Measurements from ENCODE around the gene LEUTX. TPM values are rescaled to one million over a fixed set of nuclear protein-coding genes. Genes with fewer than 3 reads are reported as not detected.

Gene LEUTX
- total and polyA plus RNA-seq, 7 experiments from 2014 or later = not detected

DNA sequence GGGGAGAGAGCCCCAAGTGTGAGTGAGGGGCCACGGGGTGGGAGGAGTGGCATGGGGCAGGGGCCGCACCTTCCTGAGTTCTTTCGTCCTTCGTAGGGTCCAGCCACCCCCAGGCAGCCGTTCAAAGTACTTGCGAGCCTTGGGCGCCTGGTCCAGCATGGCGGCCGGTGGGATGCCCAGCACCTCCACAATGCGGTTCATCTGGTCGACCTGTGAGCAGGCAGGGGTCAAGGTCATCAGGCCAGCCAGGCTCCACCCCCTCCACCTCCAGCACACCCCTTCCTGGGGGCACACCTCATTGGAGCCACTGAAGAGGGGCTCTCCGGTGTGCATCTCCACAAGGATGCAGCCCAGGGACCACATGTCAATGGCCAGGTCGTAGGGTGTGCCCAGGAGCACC, 48.6 kb downstream of the LEUTX start:
- peaks cover 5 to 32% (median 13%) of the 10 kb centered on the region in 5 donors for H3K36me3 Mint-ChIP-seq
- Histone ChIP-seq H3K4me3 (ENCODE audit: low read length) (no peak overlapping the region), H3K4me1 (ENCODE audit: control insufficient read depth in 2 of 2, insufficient read depth in 2 of 2, low read length in 2 of 2) (peaks cover 17 to 24% of the 10 kb centered on the region in 2 donors), H3K27ac (ENCODE audit: low read depth, low read length) (no peak overlapping the region), H3K9me3 (ENCODE audit: control insufficient read depth in 2 of 3, low read length in 3 of 3) (no peaks in the 10 kb centered on the region), H3K36me3 (ENCODE audit: control insufficient read depth in 2 of 3, insufficient read depth in 3 of 3, low read length in 3 of 3) (peaks cover 0 to 46% (median 8%) of the 10 kb centered on the region in 3 experiments), H3K27me3 (ENCODE audit: control insufficient read depth in 2 of 2, insufficient read depth in 2 of 2, low read length in 2 of 2) (no peaks in the 10 kb centered on the region)
- intact Hi-C loops (cut with micrococcal nuclease) = no loop called here
- peaks cover 0 to 3% (median 0%) of the 10 kb centered on the region in 11 donors for H3K9me3 Mint-ChIP-seq
- H3K4me1 Mint-ChIP-seq = peaks cover 6 to 25% (median 16%) of the 10 kb centered on the region in 7 donors
- ChIA-PET CTCF (no interaction called here), POLR2A (no interaction called here)
- H3K4me3 Mint-ChIP-seq = no peak overlapping the region
- H3K27ac Mint-ChIP-seq = no peak overlapping the region
- no peak for DNase-seq
- no peak for ATAC-seq
- no peaks in the 10 kb centered on the region for H3K27me3 Mint-ChIP-seq

DNA sequence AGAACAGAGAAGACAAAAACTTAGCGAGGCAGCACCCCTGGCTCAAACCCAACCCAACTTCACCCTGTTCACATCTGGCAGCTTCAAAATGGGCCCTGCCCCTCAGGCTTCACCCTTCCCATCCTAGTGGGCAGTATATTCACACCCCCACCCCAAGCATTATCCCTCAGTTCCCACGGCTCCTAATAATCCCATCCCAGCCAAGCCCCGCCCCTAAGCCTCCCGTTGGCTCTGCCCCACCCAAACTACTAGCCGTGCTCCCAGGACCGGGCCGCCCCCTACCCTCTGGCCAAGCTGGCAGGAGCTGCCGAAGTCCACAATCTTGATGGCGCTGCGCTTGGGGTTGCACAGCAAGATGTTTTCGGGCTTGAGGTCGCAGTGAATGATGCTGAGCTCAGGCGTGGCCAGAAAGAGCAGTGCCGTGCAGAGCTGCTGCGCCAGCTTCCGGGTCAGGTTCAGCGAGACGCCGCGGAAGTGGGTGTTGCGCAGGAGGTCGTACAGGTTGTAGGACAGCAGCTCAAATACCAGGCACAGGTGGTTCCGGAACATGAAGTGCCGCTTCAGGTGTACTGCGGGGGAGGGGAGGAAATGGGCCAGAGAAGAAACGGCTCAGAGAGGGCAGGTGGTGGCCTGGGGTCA, 49.5 kb downstream of the LEUTX start:
- peaks cover 0 to 46% (median 8%) of the 10 kb centered on the region in 3 experiments for H3K36me3 ChIP-seq (ENCODE audit: control insufficient read depth in 2 of 3, insufficient read depth in 3 of 3, low read length in 3 of 3)
- peak overlapping the region in 3 of 9 donors; percentile 3 to 71 (median 36) for H3K27ac Mint-ChIP-seq

GRCh38 chr19:39828654-39829032, 50.0 kb downstream of the LEUTX start:
- Histone ChIP-seq H3K4me1 (ENCODE audit: control insufficient read depth in 2 of 2, insufficient read depth in 2 of 2, low read length in 2 of 2) (peaks cover 20 to 31% of the 10 kb centered on the region in 2 donors), H3K27ac (ENCODE audit: low read depth, low read length) (no peak overlapping the region), H3K36me3 (ENCODE audit: control insufficient read depth in 2 of 3, insufficient read depth in 3 of 3, low read length in 3 of 3) (peaks cover 0 to 47% (median 8%) of the 10 kb centered on the region in 3 experiments), H3K9me3 (ENCODE audit: control insufficient read depth in 2 of 3, low read length in 3 of 3) (no peaks in the 10 kb centered on the region), H3K27me3 (ENCODE audit: control insufficient read depth in 2 of 2, insufficient read depth in 2 of 2, low read length in 2 of 2) (no peaks in the 10 kb centered on the region), H3K4me3 (ENCODE audit: low read length) (no peak overlapping the region)
- ATAC-seq (no peak), DNase-seq (no peak)
- ChIA-PET POLR2A (no interaction called here), CTCF (no interaction called here)
- Mint-ChIP-seq H3K27ac (peak overlapping the region in 5 of 9 donors; percentile 3 to 71 (median 48)), H3K9me3 (peaks cover 0 to 3% (median 0%) of the 10 kb centered on the region in 11 donors), H3K4me1 (peaks cover 13 to 33% (median 24%) of the 10 kb centered on the region in 7 donors), H3K36me3 (peaks cover 5 to 32% (median 13%) of the 10 kb centered on the region in 5 donors), H3K27me3 (no peaks in the 10 kb centered on the region), H3K4me3 (peak overlapping the region in 1 of 10 donors; percentile 43)
- intact Hi-C loops (cut with micrococcal nuclease) = no loop called here

More for the DNA sequence above, 49.5 kb downstream of the LEUTX start:
- no peak overlapping the region for H3K4me3 ChIP-seq (ENCODE audit: low read length)
- H3K9me3 ChIP-seq (ENCODE audit: control insufficient read depth in 2 of 3, low read length in 3 of 3) = no peaks in the 10 kb centered on the region
- ChIA-PET POLR2A (no interaction called here), CTCF (no interaction called here)
- H3K4me1 ChIP-seq (ENCODE audit: control insufficient read depth in 2 of 2, insufficient read depth in 2 of 2, low read length in 2 of 2) = peaks cover 25 to 32% of the 10 kb centered on the region in 2 donors
- H3K4me1 Mint-ChIP-seq = peaks cover 13 to 33% (median 24%) of the 10 kb centered on the region in 7 donors
- no peak overlapping the region for H3K27ac ChIP-seq (ENCODE audit: low read depth, low read length)
- no peak for ATAC-seq
- intact Hi-C loops (cut with micrococcal nuclease) = no loop called here
- H3K36me3 Mint-ChIP-seq = peaks cover 5 to 32% (median 13%) of the 10 kb centered on the region in 5 donors
- no peaks in the 10 kb centered on the region for H3K27me3 ChIP-seq (ENCODE audit: control insufficient read depth in 2 of 2, insufficient read depth in 2 of 2, low read length in 2 of 2)
- H3K9me3 Mint-ChIP-seq = peaks cover 0 to 3% (median 0%) of the 10 kb centered on the region in 11 donors
- DNase-seq = no peak
- no peaks in the 10 kb centered on the region for H3K27me3 Mint-ChIP-seq
- H3K4me3 Mint-ChIP-seq = peak overlapping the region in 1 of 10 donors; percentile 43

GRCh38 chr19:39829702-39830275, 51.1 kb downstream of the LEUTX start:
- no peak for DNase-seq
- CTCF ChIA-PET = interaction anchor here (0.6 kb wide), 1 partner anchor 1080 kb away, joined by 6 read pairs; no protein-coding TSS in a partner anchor
- Histone ChIP-seq H3K4me1 (ENCODE audit: control insufficient read depth in 2 of 2, insufficient read depth in 2 of 2, low read length in 2 of 2) (peaks cover 20 to 32% of the 10 kb centered on the region in 2 donors), H3K36me3 (ENCODE audit: control insufficient read depth in 2 of 3, insufficient read depth in 3 of 3, low read length in 3 of 3) (peaks cover 2 to 56% (median 8%) of the 10 kb centered on the region in 3 experiments), H3K4me3 (ENCODE audit: low read length) (no peak overlapping the region), H3K9me3 (ENCODE audit: control insufficient read depth in 2 of 3, low read length in 3 of 3) (no peaks in the 10 kb centered on the region), H3K27me3 (ENCODE audit: control insufficient read depth in 2 of 2, insufficient read depth in 2 of 2, low read length in 2 of 2) (no peaks in the 10 kb centered on the region), H3K27ac (ENCODE audit: low read depth, low read length) (no peak overlapping the region)
- ATAC-seq = no peak
- peak overlapping the region in 1 of 10 donors; percentile 11 for H3K4me3 Mint-ChIP-seq
- peaks cover 0 to 3% (median 0%) of the 10 kb centered on the region in 11 donors for H3K9me3 Mint-ChIP-seq
- peaks cover 9 to 36% (median 17%) of the 10 kb centered on the region in 5 donors for H3K36me3 Mint-ChIP-seq
- H3K27me3 Mint-ChIP-seq = no peaks in the 10 kb centered on the region
- H3K4me1 Mint-ChIP-seq = peaks cover 19 to 42% (median 32%) of the 10 kb centered on the region in 7 donors
- H3K27ac Mint-ChIP-seq = no peak overlapping the region
- intact Hi-C loops (cut with micrococcal nuclease) = loop anchor here (5.0 to 10.0 kb wide), 7 partner anchors 143 to 1523 kb away; partner anchors contain the start of genes HNRNPUL1 (in 1 of the 2), MED29 (in 1 of the 2), MRPS12 (in 1 of the 2) and PAF1 (in 1 of the 2)
- POLR2A ChIA-PET = no interaction called here

- CTCF ChIA-PET = interaction anchor here (0.6 kb wide), 1 partner anchor 1081 kb away, joined by 6 read pairs; no protein-coding TSS in a partner anchor
- Mint-ChIP-seq H3K27ac (peak overlapping the region in 2 of 9 donors; percentile 17 to 74), H3K4me1 (peaks cover 19 to 42% (median 29%) of the 10 kb centered on the region in 7 donors), H3K27me3 (no peaks in the 10 kb centered on the region), H3K9me3 (peaks cover 0 to 3% (median 0%) of the 10 kb centered on the region in 11 donors), H3K36me3 (peaks cover 9 to 36% (median 17%) of the 10 kb centered on the region in 5 donors), H3K4me3 (peak overlapping the region in 1 of 10 donors; percentile 11)
- Histone ChIP-seq H3K36me3 (ENCODE audit: control insufficient read depth in 2 of 3, insufficient read depth in 3 of 3, low read length in 3 of 3) (peaks cover 5 to 59% (median 8%) of the 10 kb centered on the region in 3 experiments), H3K4me1 (ENCODE audit: control insufficient read depth in 2 of 2, insufficient read depth in 2 of 2, low read length in 2 of 2) (peaks cover 17 to 28% of the 10 kb centered on the region in 2 donors), H3K27ac (ENCODE audit: low read depth, low read length) (no peak overlapping the region), H3K9me3 (ENCODE audit: control insufficient read depth in 2 of 3, low read length in 3 of 3) (no peaks in the 10 kb centered on the region), H3K4me3 (ENCODE audit: low read length) (no peak overlapping the region), H3K27me3 (ENCODE audit: control insufficient read depth in 2 of 2, insufficient read depth in 2 of 2, low read length in 2 of 2) (no peaks in the 10 kb centered on the region)
- POLR2A ChIA-PET = no interaction called here
- intact Hi-C loops (cut with micrococcal nuclease) = loop anchor here (5.0 to 10.0 kb wide), 7 partner anchors 142 to 1522 kb away; partner anchors contain the start of genes HNRNPUL1 (in 1 of the 2), MED29 (in 1 of the 2), MRPS12 (in 1 of the 2) and PAF1 (in 1 of the 2)
- no peak for DNase-seq
- no peak for ATAC-seq
Measured at GRCh38 chr19:39830406-39830805, 51.8 kb downstream of the LEUTX start.

DNA sequence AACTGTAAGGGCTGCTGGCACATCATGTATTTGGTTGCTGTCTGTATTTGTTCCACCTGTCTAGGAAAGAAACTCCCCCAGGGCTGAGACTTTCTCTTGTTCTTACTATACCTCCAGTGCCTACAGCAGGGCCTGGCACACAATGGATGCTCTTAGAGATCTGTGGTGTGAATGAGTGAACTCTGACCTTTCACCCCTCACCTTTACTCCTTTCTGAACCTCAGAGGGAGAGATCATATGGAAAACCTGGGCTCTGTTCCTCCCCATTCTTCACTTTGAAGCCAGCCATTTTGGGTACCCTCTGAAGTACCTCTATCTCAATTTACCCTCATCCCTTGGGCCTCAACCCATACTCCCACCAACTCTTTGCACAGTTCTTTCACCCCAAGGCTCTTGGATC, 52.2 kb downstream of the LEUTX start:
- Mint-ChIP-seq H3K27ac (peak overlapping the region in 5 of 9 donors; percentile 10 to 74 (median 36)), H3K4me1 (peaks cover 19 to 42% (median 29%) of the 10 kb centered on the region in 7 donors), H3K27me3 (no peaks in the 10 kb centered on the region), H3K4me3 (peak overlapping the region in 3 of 10 donors; percentile 34 to 56 (median 37)), H3K36me3 (peaks cover 9 to 36% (median 17%) of the 10 kb centered on the region in 5 donors), H3K9me3 (peaks cover 0 to 3% (median 0%) of the 10 kb centered on the region in 11 donors)
- intact Hi-C loops (cut with micrococcal nuclease) = loop anchor here (5.0 to 10.0 kb wide), 7 partner anchors 141 to 1521 kb away; partner anchors contain the start of genes HNRNPUL1 (in 1 of the 2), MED29 (in 1 of the 2), MRPS12 (in 1 of the 2) and PAF1 (in 1 of the 2)
- Histone ChIP-seq H3K27me3 (ENCODE audit: control insufficient read depth in 2 of 2, insufficient read depth in 2 of 2, low read length in 2 of 2) (no peaks in the 10 kb centered on the region), H3K4me3 (ENCODE audit: low read length) (no peak overlapping the region), H3K27ac (ENCODE audit: low read depth, low read length) (no peak overlapping the region), H3K4me1 (ENCODE audit: control insufficient read depth in 2 of 2, insufficient read depth in 2 of 2, low read length in 2 of 2) (peaks cover 17 to 28% of the 10 kb centered on the region in 2 donors), H3K36me3 (ENCODE audit: control insufficient read depth in 2 of 3, insufficient read depth in 3 of 3, low read length in 3 of 3) (peaks cover 5 to 55% (median 8%) of the 10 kb centered on the region in 3 experiments), H3K9me3 (ENCODE audit: control insufficient read depth in 2 of 3, low read length in 3 of 3) (no peaks in the 10 kb centered on the region)
- ChIA-PET POLR2A (no interaction called here), CTCF (no interaction called here)
- no peak for ATAC-seq
- no peak for DNase-seq

Measured in naive thymus-derived CD4-positive, alpha-beta T cell (primary cell).